Measurements from ENCODE around the gene MYOM1.

DNA sequence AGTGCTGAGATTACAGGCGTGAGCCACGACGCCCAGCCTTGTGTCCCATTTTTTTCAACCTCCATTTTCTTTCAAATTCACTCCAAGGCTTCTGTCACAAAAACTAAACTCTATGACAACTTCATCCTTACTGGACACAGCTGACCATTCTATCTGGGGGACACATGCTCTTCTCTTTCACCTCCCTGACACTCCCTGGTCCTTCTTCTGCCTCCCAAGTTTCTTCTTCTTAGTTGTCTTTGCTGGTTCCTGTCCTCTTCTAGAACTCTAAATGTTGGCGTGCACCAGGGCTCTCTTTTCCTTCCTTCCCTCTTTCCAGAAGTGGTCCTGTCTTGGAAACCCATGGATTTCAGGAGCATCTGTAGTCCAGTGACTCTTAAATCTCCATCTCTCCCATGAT lies 166.7 kb downstream of the MYOM1 start:
- no peak for TF ChIP-seq YY1 (IDR thresholded peaks at IDR 0.05; ENCODE audit: insufficient read depth, insufficient read length)
- no peak for TF ChIP-seq ZNF274 (IDR thresholded peaks at IDR 0.05; ENCODE audit: low read depth, low read length)
- TF ChIP-seq SUZ12 (IDR thresholded peaks at IDR 0.05; ENCODE audit: extremely low read depth, insufficient read depth, insufficient read length) = no peak
